SK-N-SH (cell line): Measurements from ENCODE around the gene ARHGAP10. TPM values are rescaled to one million over a fixed set of nuclear protein-coding genes. Genes with fewer than 3 reads are reported as not detected.

Experiments used
- CTCF ChIA-PET: fragments of 300-600, 350-600 bp; formaldehyde crosslinking; extraction: SDS; loops from one replicate; lab custom pipeline; 2021; lab: Yijun Ruan, JAX
- POLR2A ChIA-PET: fragments of 350-600 bp; sonication (Branson Sonifier 250); formaldehyde crosslinking; extraction: SDS; loops from one replicate; lab custom pipeline; 2020; ENCODE audit warnings: antibody characterized with exemption, inconsistent platforms; lab: Yijun Ruan, JAX
- DNase-seq: peaks from one replicate; pipeline ENCODE4 v3.0.0; 2012
- H2AFZ ChIP-seq: fragments of 200-600 bp; sonication (generic); 2 replicates; pipeline ENCODE4 v1.8.1; 2016; ENCODE audit warnings: antibody characterized with exemption, mild to moderate bottlenecking, low read depth
- H3F3A ChIP-seq: fragments of 200-600 bp; sonication (generic); replicated peaks from 2 replicates; pipeline ENCODE3; 2016; ENCODE audit warnings: antibody characterized with exemption, mild to moderate bottlenecking; ENCODE audit not compliant: insufficient read depth
- H3K27ac ChIP-seq, 2 experiments: fragments of 200-500 bp in 1 of 2; fragments of 200-600 bp in 1 of 2; sonication (Bioruptor generic) in 1 of 2; sonication (generic), shearing (Covaris generic) in 1 of 2; 2 replicates each; pipeline versions ENCODE4 v1.5.1 to v1.6.1; 2014 to 2016; ENCODE audit warnings: low read depth in 2 of 2, inconsistent platforms in 1 of 2, low read length in 1 of 2, mild to moderate bottlenecking in 1 of 2, mixed read lengths in 1 of 2
- H3K27me3 ChIP-seq: fragments of 200-600 bp; sonication (generic), shearing (Covaris generic); 2 replicates; pipeline ENCODE4 v1.6.1; 2016; ENCODE audit warnings: mixed run types; ENCODE audit not compliant: insufficient read depth
- H3K36me3 ChIP-seq, 2 experiments: fragments of 200-500 bp in 1 of 2; fragments of 200-600 bp in 1 of 2; sonication (Bioruptor generic) in 1 of 2; sonication (generic) in 1 of 2; replicated peaks in 1 of 2; 2 replicates each; pipeline versions ENCODE3 to v1.5.1; 2014 to 2016; ENCODE audit warnings: low read length in 1 of 2, mild to moderate bottlenecking in 1 of 2; ENCODE audit not compliant: insufficient read depth in 2 of 2, control insufficient read depth in 1 of 2
- H3K4me1 ChIP-seq, 2 experiments: fragments of 200-500 bp in 1 of 2; fragments of 200-600 bp in 1 of 2; sonication (Bioruptor generic) in 1 of 2; sonication (generic), shearing (Covaris generic) in 1 of 2; 2 replicates each; pipeline versions ENCODE4 v1.5.1 to v1.6.1; 2014 to 2016; ENCODE audit warnings: low read depth in 1 of 2, low read length in 1 of 2, mixed run types in 1 of 2; ENCODE audit not compliant: insufficient read depth in 2 of 2, control insufficient read depth in 1 of 2
- H3K4me2 ChIP-seq: fragments of 200-600 bp; sonication (generic), shearing (Covaris generic); 2 replicates; pipeline ENCODE4 v1.6.1; 2017; ENCODE audit warnings: mixed run types
- H3K4me3 ChIP-seq, 2 experiments: fragments of 200-500 bp in 1 of 2; fragments of 200-600 bp in 1 of 2; sonication (Bioruptor generic) in 1 of 2; sonication (generic), shearing (Covaris generic) in 1 of 2; 2 replicates each; pipeline versions ENCODE4 v1.5.1 to v1.8.1; 2014 to 2016; ENCODE audit warnings: low read depth in 2 of 2, inconsistent platforms in 1 of 2, low read length in 1 of 2, mild to moderate bottlenecking in 1 of 2, mixed read lengths in 1 of 2, moderate library complexity in 1 of 2
- H3K79me2 ChIP-seq: fragments of 200-600 bp; sonication (generic); 2 replicates; pipeline ENCODE4 v1.8.1; 2017; ENCODE audit warnings: mild to moderate bottlenecking; ENCODE audit not compliant: insufficient read depth
- H3K9ac ChIP-seq: fragments of 200-600 bp; sonication (generic); 2 replicates; pipeline ENCODE4 v1.6.1; 2017; ENCODE audit warnings: mixed run types
- H3K9me2 ChIP-seq: fragments of 200-600 bp; sonication (generic); 2 replicates; pipeline ENCODE4 v1.6.1; 2017; ENCODE audit warnings: mixed run types
- H3K9me3 ChIP-seq: fragments of 200-600 bp; sonication (generic); 2 replicates; pipeline ENCODE4 v1.6.1; 2017; ENCODE audit warnings: mixed run types, mild to moderate bottlenecking, moderate library complexity
- H4K20me1 ChIP-seq: fragments of 200-600 bp; sonication (generic); 2 replicates; pipeline ENCODE4 v1.6.1; 2017; ENCODE audit warnings: mild to moderate bottlenecking, mixed run types; ENCODE audit not compliant: insufficient read depth
- CHD2 ChIP-seq: fragments of 150-350 bp; IDR thresholded peaks from 2 replicates; pipeline ENCODE4 v1.6.1; 2018; ENCODE audit warnings: low read length; ENCODE audit not compliant: partially characterized antibody
- FOSL2 ChIP-seq: IDR thresholded peaks from 2 replicates; pipeline ENCODE4 v1.4.0; 2012; ENCODE audit warnings: low read depth, mild to moderate bottlenecking, moderate library complexity, borderline replicate concordance
- FOXM1 ChIP-seq: IDR thresholded peaks from 2 replicates; pipeline ENCODE4 v1.4.0; 2012; ENCODE audit warnings: low read depth, mild to moderate bottlenecking
- GABPA ChIP-seq: IDR thresholded peaks from 2 replicates; pipeline ENCODE4 v1.4.0; 2012; ENCODE audit warnings: low read depth, mild to moderate bottlenecking
- GATA2 ChIP-seq: sonication (generic); formaldehyde crosslinking; IDR thresholded peaks from 2 replicates; pipeline ENCODE4 v1.5.0; 2020; ENCODE audit warnings: mild to moderate bottlenecking, missing genetic modification reagents
- MEF2A ChIP-seq: IDR thresholded peaks from 2 replicates; pipeline ENCODE4 v1.4.0; 2012; ENCODE audit warnings: low read depth, borderline replicate concordance
- MXI1 ChIP-seq: IDR thresholded peaks from 2 replicates; pipeline ENCODE4 v1.6.1; 2012; ENCODE audit warnings: mild to moderate bottlenecking, low read depth, low read length, improper control_type of control experiment
- NFIC ChIP-seq: IDR thresholded peaks from 2 replicates; pipeline ENCODE4 v1.4.0; 2012; ENCODE audit warnings: borderline replicate concordance
- RAD21 ChIP-seq: IDR thresholded peaks from 2 replicates; pipeline ENCODE4 v1.6.1; 2012; ENCODE audit warnings: mild to moderate bottlenecking, low read length
- RCOR1 ChIP-seq: fragments of 150-350 bp; IDR thresholded peaks from 2 replicates; pipeline ENCODE4 v1.6.1; 2017; ENCODE audit warnings: antibody characterized with exemption, low read length
- RXRA ChIP-seq: IDR thresholded peaks from 2 replicates; pipeline ENCODE4 v1.4.0; 2012; ENCODE audit warnings: low read depth, mild to moderate bottlenecking, borderline replicate concordance
- SIN3A ChIP-seq: IDR thresholded peaks from 2 replicates; pipeline ENCODE4 v1.6.1; 2012; ENCODE audit warnings: low read depth, mild to moderate bottlenecking, low read length, moderate library complexity, borderline replicate concordance
- SMC3 ChIP-seq: IDR thresholded peaks from 2 replicates; pipeline ENCODE4 v1.6.1; 2012; ENCODE audit warnings: low read depth, low read length, improper control_type of control experiment
- YY1 ChIP-seq: IDR thresholded peaks from 2 replicates; pipeline ENCODE4 v1.4.0; 2012; ENCODE audit warnings: low read depth, mild to moderate bottlenecking
- WGBS: methylation state at CpG from one replicate; pipeline ENCODE4 v1.1.6; 2017; ENCODE audit warnings: low lambda C conversion rate; 5-methylcytosine and 5-hydroxymethylcytosine counted together
- polyA plus RNA-seq, 3 experiments: library from polyadenylated mRNA; depleted of rRNA; stranded (reverse); fragments of >200 nt; gene quantifications; 2 replicates each; pipeline ENCODE4 v1.2.3, GENCODE V29; 2012
- TF ChIP-seq, protein P1 (sequence below): IDR thresholded peaks from 2 replicates; pipeline ENCODE4; 2012
- TF ChIP-seq, protein P2 (sequence below): IDR thresholded peaks from 2 replicates; pipeline ENCODE4 v1.4.0; 2012; ENCODE audit warnings: low read depth, borderline replicate concordance
- TF ChIP-seq, protein P3 (sequence below): fragments of 200-600 bp; sonication (generic); IDR thresholded peaks from 2 replicates; pipeline ENCODE4 v1.6.1; 2017; ENCODE audit warnings: antibody characterized with exemption, mild to moderate bottlenecking, moderate library complexity
- TF ChIP-seq, protein P4 (sequence below): fragments of 150-350 bp; IDR thresholded peaks from 2 replicates; pipeline ENCODE4 v1.6.1; 2017; ENCODE audit warnings: antibody characterized with exemption, low read length, low read depth, borderline replicate concordance
- TF ChIP-seq, protein P5 (sequence below): IDR thresholded peaks from 2 replicates; pipeline ENCODE4 v1.6.1; 2012; ENCODE audit warnings: mild to moderate bottlenecking, low read depth, low read length, moderate library complexity

ARHGAP10 gene
- polyA plus RNA-seq, 1 of the 3 experiments (the other 2 are of a cell fraction): 15.1 TPM

DNA sequence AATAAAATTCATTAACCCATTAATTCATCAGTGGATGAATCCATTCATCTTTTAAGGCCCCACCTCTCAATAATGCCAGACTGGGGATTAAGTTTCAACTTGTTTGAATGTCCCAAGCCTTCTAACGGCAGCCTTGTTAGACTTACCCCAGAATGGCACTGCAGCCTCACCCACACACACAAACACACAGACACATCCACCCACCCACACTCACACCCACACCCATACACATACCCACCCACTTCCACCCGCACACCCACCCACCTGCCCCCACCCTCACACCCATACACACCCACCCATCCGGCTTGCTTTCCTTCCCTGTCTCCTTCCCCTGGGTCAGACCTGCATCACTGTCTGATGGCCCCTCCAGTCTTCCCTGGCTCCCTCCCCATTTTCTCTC is 102.6 kb downstream of the ARHGAP10 start:
- no peak overlapping the region for H3K9ac ChIP-seq
- POLR2A ChIA-PET: no interaction called here

More for the DNA sequence above, 102.6 kb downstream of the ARHGAP10 start:
- no peak for DNase-seq
- 92% methylated on average over 3 of the region's 3 CpGs for WGBS
- Histone ChIP-seq H3K4me1 (peaks cover 21 to 29% of the 10 kb centered on the region in 2 experiments), H3K4me3 (no peak overlapping the region), H3K4me2 (no peak overlapping the region), H2AFZ (no peak overlapping the region), H3K9me3 (no peaks in the 10 kb centered on the region), H3K79me2 (peaks cover 7% of the 10 kb centered on the region; the same call in 1 of the 2 replicates), H3F3A (peaks cover 42% of the 10 kb centered on the region), H4K20me1 (no peaks in the 10 kb centered on the region), H3K27ac (no peak overlapping the region), H3K36me3 (peaks cover 0 to 6% of the 10 kb centered on the region in 2 experiments), H3K9me2 (no peaks in the 10 kb centered on the region), H3K27me3 (no peaks in the 10 kb centered on the region)
- CTCF ChIA-PET: interaction anchor here (1.0 to 1.3 kb wide), 3 partner anchors 11 to 33 kb away, joined by 3 read pairs; no protein-coding TSS in a partner anchor
- TF ChIP-seq GATA2 (no peak), RCOR1 (no peak), NFIC (no peak), RXRA (no peak), YY1 (no peak), MXI1 (no peak), SIN3A (no peak), CHD2 (no peak), RAD21 (no peak), SMC3 (no peak), GABPA (no peak), FOXM1 (no peak), MEF2A (no peak), FOSL2 (no peak)
- TF ChIP-seq, protein P1, sequence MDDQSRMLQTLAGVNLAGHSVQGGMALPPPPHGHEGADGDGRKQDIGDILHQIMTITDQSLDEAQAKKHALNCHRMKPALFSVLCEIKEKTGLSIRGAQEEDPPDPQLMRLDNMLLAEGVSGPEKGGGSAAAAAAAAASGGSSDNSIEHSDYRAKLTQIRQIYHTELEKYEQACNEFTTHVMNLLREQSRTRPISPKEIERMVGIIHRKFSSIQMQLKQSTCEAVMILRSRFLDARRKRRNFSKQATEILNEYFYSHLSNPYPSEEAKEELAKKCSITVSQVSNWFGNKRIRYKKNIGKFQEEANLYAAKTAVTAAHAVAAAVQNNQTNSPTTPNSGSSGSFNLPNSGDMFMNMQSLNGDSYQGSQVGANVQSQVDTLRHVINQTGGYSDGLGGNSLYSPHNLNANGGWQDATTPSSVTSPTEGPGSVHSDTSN: no peak
- TF ChIP-seq, protein P2, sequence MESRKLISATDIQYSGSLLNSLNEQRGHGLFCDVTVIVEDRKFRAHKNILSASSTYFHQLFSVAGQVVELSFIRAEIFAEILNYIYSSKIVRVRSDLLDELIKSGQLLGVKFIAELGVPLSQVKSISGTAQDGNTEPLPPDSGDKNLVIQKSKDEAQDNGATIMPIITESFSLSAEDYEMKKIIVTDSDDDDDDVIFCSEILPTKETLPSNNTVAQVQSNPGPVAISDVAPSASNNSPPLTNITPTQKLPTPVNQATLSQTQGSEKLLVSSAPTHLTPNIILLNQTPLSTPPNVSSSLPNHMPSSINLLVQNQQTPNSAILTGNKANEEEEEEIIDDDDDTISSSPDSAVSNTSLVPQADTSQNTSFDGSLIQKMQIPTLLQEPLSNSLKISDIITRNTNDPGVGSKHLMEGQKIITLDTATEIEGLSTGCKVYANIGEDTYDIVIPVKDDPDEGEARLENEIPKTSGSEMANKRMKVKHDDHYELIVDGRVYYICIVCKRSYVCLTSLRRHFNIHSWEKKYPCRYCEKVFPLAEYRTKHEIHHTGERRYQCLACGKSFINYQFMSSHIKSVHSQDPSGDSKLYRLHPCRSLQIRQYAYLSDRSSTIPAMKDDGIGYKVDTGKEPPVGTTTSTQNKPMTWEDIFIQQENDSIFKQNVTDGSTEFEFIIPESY: no peak
- TF ChIP-seq, protein P3, sequence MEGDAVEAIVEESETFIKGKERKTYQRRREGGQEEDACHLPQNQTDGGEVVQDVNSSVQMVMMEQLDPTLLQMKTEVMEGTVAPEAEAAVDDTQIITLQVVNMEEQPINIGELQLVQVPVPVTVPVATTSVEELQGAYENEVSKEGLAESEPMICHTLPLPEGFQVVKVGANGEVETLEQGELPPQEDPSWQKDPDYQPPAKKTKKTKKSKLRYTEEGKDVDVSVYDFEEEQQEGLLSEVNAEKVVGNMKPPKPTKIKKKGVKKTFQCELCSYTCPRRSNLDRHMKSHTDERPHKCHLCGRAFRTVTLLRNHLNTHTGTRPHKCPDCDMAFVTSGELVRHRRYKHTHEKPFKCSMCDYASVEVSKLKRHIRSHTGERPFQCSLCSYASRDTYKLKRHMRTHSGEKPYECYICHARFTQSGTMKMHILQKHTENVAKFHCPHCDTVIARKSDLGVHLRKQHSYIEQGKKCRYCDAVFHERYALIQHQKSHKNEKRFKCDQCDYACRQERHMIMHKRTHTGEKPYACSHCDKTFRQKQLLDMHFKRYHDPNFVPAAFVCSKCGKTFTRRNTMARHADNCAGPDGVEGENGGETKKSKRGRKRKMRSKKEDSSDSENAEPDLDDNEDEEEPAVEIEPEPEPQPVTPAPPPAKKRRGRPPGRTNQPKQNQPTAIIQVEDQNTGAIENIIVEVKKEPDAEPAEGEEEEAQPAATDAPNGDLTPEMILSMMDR: no peak
- TF ChIP-seq, protein P4, sequence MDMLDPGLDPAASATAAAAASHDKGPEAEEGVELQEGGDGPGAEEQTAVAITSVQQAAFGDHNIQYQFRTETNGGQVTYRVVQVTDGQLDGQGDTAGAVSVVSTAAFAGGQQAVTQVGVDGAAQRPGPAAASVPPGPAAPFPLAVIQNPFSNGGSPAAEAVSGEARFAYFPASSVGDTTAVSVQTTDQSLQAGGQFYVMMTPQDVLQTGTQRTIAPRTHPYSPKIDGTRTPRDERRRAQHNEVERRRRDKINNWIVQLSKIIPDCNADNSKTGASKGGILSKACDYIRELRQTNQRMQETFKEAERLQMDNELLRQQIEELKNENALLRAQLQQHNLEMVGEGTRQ: no peak
- TF ChIP-seq, protein P5, sequence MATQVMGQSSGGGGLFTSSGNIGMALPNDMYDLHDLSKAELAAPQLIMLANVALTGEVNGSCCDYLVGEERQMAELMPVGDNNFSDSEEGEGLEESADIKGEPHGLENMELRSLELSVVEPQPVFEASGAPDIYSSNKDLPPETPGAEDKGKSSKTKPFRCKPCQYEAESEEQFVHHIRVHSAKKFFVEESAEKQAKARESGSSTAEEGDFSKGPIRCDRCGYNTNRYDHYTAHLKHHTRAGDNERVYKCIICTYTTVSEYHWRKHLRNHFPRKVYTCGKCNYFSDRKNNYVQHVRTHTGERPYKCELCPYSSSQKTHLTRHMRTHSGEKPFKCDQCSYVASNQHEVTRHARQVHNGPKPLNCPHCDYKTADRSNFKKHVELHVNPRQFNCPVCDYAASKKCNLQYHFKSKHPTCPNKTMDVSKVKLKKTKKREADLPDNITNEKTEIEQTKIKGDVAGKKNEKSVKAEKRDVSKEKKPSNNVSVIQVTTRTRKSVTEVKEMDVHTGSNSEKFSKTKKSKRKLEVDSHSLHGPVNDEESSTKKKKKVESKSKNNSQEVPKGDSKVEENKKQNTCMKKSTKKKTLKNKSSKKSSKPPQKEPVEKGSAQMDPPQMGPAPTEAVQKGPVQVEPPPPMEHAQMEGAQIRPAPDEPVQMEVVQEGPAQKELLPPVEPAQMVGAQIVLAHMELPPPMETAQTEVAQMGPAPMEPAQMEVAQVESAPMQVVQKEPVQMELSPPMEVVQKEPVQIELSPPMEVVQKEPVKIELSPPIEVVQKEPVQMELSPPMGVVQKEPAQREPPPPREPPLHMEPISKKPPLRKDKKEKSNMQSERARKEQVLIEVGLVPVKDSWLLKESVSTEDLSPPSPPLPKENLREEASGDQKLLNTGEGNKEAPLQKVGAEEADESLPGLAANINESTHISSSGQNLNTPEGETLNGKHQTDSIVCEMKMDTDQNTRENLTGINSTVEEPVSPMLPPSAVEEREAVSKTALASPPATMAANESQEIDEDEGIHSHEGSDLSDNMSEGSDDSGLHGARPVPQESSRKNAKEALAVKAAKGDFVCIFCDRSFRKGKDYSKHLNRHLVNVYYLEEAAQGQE: no peak
